Ovary (tissue), 3 donors: ENCODE data around the gene KDSR.

Experiments
- EP300 ChIP-seq: sonication (generic); formaldehyde crosslinking; IDR thresholded peaks from one replicate; pipeline ENCODE4 v1.6.1; 2017; ENCODE audit warnings: antibody characterized with exemption
- POLR2A ChIP-seq: fragments of 450-650 bp; IDR thresholded peaks from one replicate; pipeline ENCODE4 v1.6.1; 2017; ENCODE audit warnings: antibody characterized with exemption, mild to moderate bottlenecking, moderate library complexity
- TF ChIP-seq, protein P1 (sequence below), 3 donors: fragments of 450-650 bp in 2 of 3; fragments of 200-600 bp in 1 of 3; IDR thresholded peaks; one replicate each; pipeline versions ENCODE4 v1.5.1 to v1.8.0; 2016 to 2022; ENCODE audit warnings: antibody characterized with exemption in 3 of 3, mild to moderate bottlenecking in 1 of 3
- donor health status: DM: no; HTN: no; CAD: no.

DNA sequence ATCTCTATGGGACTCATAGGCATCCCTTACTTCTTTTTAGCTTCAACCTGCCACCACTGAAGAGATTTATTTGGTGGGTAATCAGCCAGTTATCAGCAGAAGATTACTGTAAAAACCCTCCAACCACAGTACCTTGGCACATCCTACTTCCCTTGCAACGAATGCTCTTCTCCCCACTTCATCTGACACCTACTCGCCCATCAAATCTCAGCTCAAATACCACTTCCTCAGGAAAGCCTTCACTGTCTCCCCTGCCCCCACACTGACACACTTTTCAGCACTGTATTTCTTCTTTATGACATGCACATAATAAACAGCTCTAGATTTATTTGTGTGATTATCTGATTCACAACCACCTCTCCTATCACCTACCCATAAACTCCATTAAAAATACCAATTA, 3.1 kb downstream of the KDSR start:
- TF ChIP-seq POLR2A (no peak), EP300 (no peak)
- TF ChIP-seq, protein P1, sequence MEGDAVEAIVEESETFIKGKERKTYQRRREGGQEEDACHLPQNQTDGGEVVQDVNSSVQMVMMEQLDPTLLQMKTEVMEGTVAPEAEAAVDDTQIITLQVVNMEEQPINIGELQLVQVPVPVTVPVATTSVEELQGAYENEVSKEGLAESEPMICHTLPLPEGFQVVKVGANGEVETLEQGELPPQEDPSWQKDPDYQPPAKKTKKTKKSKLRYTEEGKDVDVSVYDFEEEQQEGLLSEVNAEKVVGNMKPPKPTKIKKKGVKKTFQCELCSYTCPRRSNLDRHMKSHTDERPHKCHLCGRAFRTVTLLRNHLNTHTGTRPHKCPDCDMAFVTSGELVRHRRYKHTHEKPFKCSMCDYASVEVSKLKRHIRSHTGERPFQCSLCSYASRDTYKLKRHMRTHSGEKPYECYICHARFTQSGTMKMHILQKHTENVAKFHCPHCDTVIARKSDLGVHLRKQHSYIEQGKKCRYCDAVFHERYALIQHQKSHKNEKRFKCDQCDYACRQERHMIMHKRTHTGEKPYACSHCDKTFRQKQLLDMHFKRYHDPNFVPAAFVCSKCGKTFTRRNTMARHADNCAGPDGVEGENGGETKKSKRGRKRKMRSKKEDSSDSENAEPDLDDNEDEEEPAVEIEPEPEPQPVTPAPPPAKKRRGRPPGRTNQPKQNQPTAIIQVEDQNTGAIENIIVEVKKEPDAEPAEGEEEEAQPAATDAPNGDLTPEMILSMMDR (IDR thresholded peaks at IDR 0.05): no peak
